HG03159 (cell line): ENCODE measurements around the gene IPCEF1.

ENCODE experiments used
- ATAC-seq: cut with Tn5 transposase; IDR thresholded peaks from one replicate; pipeline ENCODE4 v1.9.1; 2021; ENCODE audit warnings: mild to moderate bottlenecking, moderate library complexity; ENCODE audit not compliant: unreplicated experiment

Gene IPCEF1

GRCh38 chr6:154117485-154117884 lies 239.1 kb downstream of the IPCEF1 start:
- no peak for ATAC-seq

GRCh38 chr6:154113392-154113791 lies 243.2 kb downstream of the IPCEF1 start:
- no peak for ATAC-seq

GRCh38 chr6:154112181-154112809 lies 244.3 kb downstream of the IPCEF1 start:
- ATAC-seq = no peak

- ATAC-seq = no peak
These were observed 245.6 kb downstream of the IPCEF1 start for GRCh38 chr6:154111025-154111424.

GRCh38 chr6:154106251-154106650 lies 250.4 kb downstream of the IPCEF1 start:
- ATAC-seq = no peak
